ENCODE results near the gene JAKMIP1. TPM values are rescaled to one million over a fixed set of nuclear protein-coding genes. Genes with fewer than 3 reads are reported as not detected.

The JAKMIP1 gene
- total RNA-seq, 4 donors from 2014 or later: 0.26 to 0.48 TPM; not detected in 2

- intact Hi-C loops (cut with DNase I; ENCODE audit: low total_unique reads): no loop called here
- H3K4me3 ChIP-seq: no peak overlapping the region
- H3K27me3 ChIP-seq: no peaks in the 10 kb centered on the region
- no peaks in the 10 kb centered on the region for H3K9me3 ChIP-seq
- no peaks in the 10 kb centered on the region for H3K36me3 ChIP-seq
- DNase-seq: no peak
- TF ChIP-seq CTCF (IDR thresholded peaks at IDR 0.05): no peak
- no peak overlapping the region for H3K27ac ChIP-seq
- no peaks in the 10 kb centered on the region for H3K4me1 ChIP-seq
Observed at GRCh38 chr4:6123116-6123515, 77.2 kb downstream of the JAKMIP1 start.

- H3K36me3 ChIP-seq: no peaks in the 10 kb centered on the region
- no peaks in the 10 kb centered on the region for H3K4me1 ChIP-seq
- H3K27me3 ChIP-seq: no peaks in the 10 kb centered on the region
- intact Hi-C loops (cut with DNase I; ENCODE audit: low total_unique reads): no loop called here
- no peak overlapping the region for H3K4me3 ChIP-seq
- TF ChIP-seq CTCF (IDR thresholded peaks at IDR 0.05) (no peak), POLR2A (IDR thresholded peaks at IDR 0.05) (no peak)
- H3K9me3 ChIP-seq: no peaks in the 10 kb centered on the region
- no peak for DNase-seq
- no peak overlapping the region for H3K27ac ChIP-seq
Observed at GRCh38 chr4:6122496-6122895, 77.9 kb downstream of the JAKMIP1 start.

GRCh38 chr4:6121941-6122340, 78.4 kb downstream of the JAKMIP1 start:
- Histone ChIP-seq H3K27ac (no peak overlapping the region), H3K27me3 (no peaks in the 10 kb centered on the region), H3K9me3 (no peaks in the 10 kb centered on the region), H3K36me3 (no peaks in the 10 kb centered on the region), H3K4me1 (no peaks in the 10 kb centered on the region), H3K4me3 (no peak overlapping the region)
- no peak for DNase-seq
- intact Hi-C loops (cut with DNase I; ENCODE audit: low total_unique reads): no loop called here
- TF ChIP-seq CTCF (IDR thresholded peaks at IDR 0.05) (no peak), POLR2A (IDR thresholded peaks at IDR 0.05) (no peak)

GRCh38 chr4:6121276-6121850, 79.0 kb downstream of the JAKMIP1 start:
- intact Hi-C loops (cut with DNase I; ENCODE audit: low total_unique reads): no loop called here

GRCh38 chr4:6120361-6120760, 80.0 kb downstream of the JAKMIP1 start:
- no peak overlapping the region for H3K27ac ChIP-seq
- no peaks in the 10 kb centered on the region for H3K36me3 ChIP-seq
- intact Hi-C loops (cut with DNase I; ENCODE audit: low total_unique reads): no loop called here
- H3K4me1 ChIP-seq: no peaks in the 10 kb centered on the region
- no peak for DNase-seq
- TF ChIP-seq POLR2A (IDR thresholded peaks at IDR 0.05) (no peak), CTCF (IDR thresholded peaks at IDR 0.05) (no peak)
- no peaks in the 10 kb centered on the region for H3K9me3 ChIP-seq
- no peaks in the 10 kb centered on the region for H3K27me3 ChIP-seq
- H3K4me3 ChIP-seq: no peak overlapping the region

More at GRCh38 chr4:6121276-6121850, 79.0 kb downstream of the JAKMIP1 start:
- Histone ChIP-seq H3K27me3 (no peaks in the 10 kb centered on the region), H3K4me1 (no peaks in the 10 kb centered on the region), H3K27ac (no peak overlapping the region), H3K9me3 (no peaks in the 10 kb centered on the region), H3K4me3 (no peak overlapping the region), H3K36me3 (no peaks in the 10 kb centered on the region)
- DNase-seq: no peak
- TF ChIP-seq POLR2A (IDR thresholded peaks at IDR 0.05): no peak

- no peak overlapping the region for H3K27ac ChIP-seq
- no peak overlapping the region for H3K4me3 ChIP-seq
- H3K27me3 ChIP-seq: no peaks in the 10 kb centered on the region
- intact Hi-C loops (cut with DNase I; ENCODE audit: low total_unique reads): no loop called here
- no peak for DNase-seq
- no peak for TF ChIP-seq CTCF (IDR thresholded peaks at IDR 0.05)
- no peak for TF ChIP-seq POLR2A (IDR thresholded peaks at IDR 0.05)
- no peaks in the 10 kb centered on the region for H3K4me1 ChIP-seq
- no peaks in the 10 kb centered on the region for H3K36me3 ChIP-seq
- no peaks in the 10 kb centered on the region for H3K9me3 ChIP-seq
Observed at GRCh38 chr4:6119507-6120020, 80.8 kb downstream of the JAKMIP1 start.
